Muscle layer of colon (tissue), 2 donors: ENCODE measurements around the gene S100A13.
A peak's percentile ranks its signal among the peaks of the same experiment; 100 is the strongest.
"Not testable (repeated sequence)": the region's sequence is repeated elsewhere in the genome, so short reads cannot be mapped to it uniquely, and the experiment has no call there.

Experiments used
- H3K27ac ChIP-seq: one replicate; pipeline ENCODE4 v1.7.0; 2013; ENCODE audit warnings: low read depth, mild to moderate bottlenecking, low read length, moderate library complexity
- H3K27me3 ChIP-seq, 2 donors: one replicate each; pipeline ENCODE4 v1.7.0; 2013; ENCODE audit warnings: low read length in 2 of 2, mild to moderate bottlenecking in 2 of 2; ENCODE audit not compliant: insufficient read depth in 2 of 2, control insufficient read depth in 1 of 2
- H3K36me3 ChIP-seq: one replicate; pipeline ENCODE4 v1.7.0; 2013; ENCODE audit warnings: mild to moderate bottlenecking, low read length; ENCODE audit not compliant: insufficient read depth
- H3K4me1 ChIP-seq: one replicate; pipeline ENCODE4 v1.7.0; 2013; ENCODE audit warnings: mild to moderate bottlenecking, low read length; ENCODE audit not compliant: insufficient read depth
- H3K4me3 ChIP-seq, 2 donors: one replicate each; pipeline ENCODE4 v1.7.0; 2013; ENCODE audit warnings: low read length in 2 of 2, low read depth in 1 of 2, mild to moderate bottlenecking in 1 of 2, moderate library complexity in 1 of 2
- H3K9ac ChIP-seq: one replicate; pipeline ENCODE4 v1.7.0; 2013; ENCODE audit warnings: low read length
- H3K9me3 ChIP-seq: one replicate; pipeline ENCODE4 v1.7.0; 2013; ENCODE audit warnings: mild to moderate bottlenecking, low read length
- donor health status: abdominal sarcoma.
- donor health status: Adenocarcinoma of cecum.

Gene S100A13

DNA sequence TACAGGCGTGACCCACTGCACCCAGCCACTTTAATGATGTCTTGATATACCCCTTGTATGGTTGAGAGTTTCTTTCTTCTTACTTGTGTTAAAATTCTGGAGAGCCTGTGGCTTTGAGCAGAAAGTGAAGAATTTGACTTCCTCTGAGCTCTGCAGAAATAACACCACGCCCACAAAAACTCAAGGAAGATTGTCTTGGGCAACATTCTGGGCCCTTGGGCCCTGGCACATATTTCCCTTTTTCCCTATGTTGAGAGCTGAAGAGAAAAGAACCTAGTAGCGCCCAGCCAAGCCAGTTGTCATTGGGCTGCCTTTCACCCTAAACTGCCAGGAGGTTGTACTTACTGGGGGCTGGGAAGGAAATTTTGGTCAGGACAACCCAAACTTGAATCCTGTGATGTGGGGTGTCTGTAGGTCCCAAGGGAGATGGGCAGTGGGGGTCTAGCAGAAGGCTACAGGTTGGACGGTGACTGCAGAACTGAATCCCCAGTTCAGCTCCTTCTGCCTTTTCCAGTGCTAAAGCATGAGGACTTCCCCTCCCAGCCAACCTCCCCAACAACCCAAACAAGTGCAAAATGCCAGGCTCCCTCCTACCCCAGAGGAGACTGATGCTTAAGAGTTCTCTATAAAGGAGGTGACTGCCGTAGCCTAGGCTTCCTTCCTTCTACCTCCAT is 19.5 kb upstream of the S100A13 start:
- no peaks in the 10 kb centered on the region for H3K27me3 ChIP-seq
- H3K36me3 ChIP-seq: peaks cover 42% of the 10 kb centered on the region
- H3K9ac ChIP-seq: no peak overlapping the region
- H3K27ac ChIP-seq: no peak overlapping the region
- H3K9me3 ChIP-seq: no peaks in the 10 kb centered on the region
- H3K4me1 ChIP-seq: peaks cover 13% of the 10 kb centered on the region
- no peak overlapping the region for H3K4me3 ChIP-seq

DNA sequence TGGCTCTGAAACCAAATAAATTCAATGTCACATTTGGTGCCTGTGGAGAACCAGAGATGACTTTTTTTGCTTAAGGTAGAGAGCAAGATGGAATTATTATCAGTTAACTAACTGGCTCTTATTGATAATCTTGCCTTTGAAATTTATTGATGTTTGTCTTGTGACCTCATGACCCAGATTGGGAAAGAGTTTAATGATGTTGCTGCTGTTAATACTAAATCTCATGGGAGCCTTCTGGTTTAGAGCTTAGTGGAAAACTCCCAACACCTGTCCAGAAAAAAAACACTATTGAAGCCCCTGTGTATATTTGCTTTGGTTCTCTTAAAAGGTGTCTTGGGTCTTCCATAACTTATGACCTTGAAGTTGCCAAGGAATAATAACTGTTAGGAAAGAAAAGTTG is 16.5 kb upstream of the S100A13 start:
- peaks cover 71% of the 10 kb centered on the region for H3K36me3 ChIP-seq
- H3K9me3 ChIP-seq: no peaks in the 10 kb centered on the region
- no peak overlapping the region for H3K27ac ChIP-seq
- H3K27me3 ChIP-seq: no peaks in the 10 kb centered on the region
- peaks cover 6% of the 10 kb centered on the region for H3K4me1 ChIP-seq
- H3K4me3 ChIP-seq: no peak overlapping the region
- H3K9ac ChIP-seq: no peak overlapping the region

DNA sequence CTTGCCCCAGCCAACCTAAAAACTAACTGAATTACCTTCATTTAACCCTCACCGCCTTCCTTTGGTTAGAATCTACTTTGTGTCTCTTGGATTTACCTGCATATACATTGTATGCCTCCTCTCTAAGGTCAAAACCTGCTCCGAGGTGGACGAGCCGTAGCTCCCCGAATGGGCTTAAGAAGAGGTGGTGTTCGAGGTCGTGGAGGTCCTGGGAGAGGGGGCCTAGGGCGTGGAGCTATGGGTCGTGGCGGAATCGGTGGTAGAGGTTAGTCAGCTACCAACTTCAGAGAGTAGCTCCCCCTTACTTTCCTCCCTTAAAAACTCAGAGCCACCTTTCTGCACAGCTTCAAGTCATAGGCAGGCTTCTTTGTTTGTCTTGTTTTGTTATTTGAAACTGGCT is 15.8 kb upstream of the S100A13 start:
- Histone ChIP-seq H3K9me3 (no peaks in the 10 kb centered on the region), H3K4me1 (peaks cover 6% of the 10 kb centered on the region), H3K27me3 (no peaks in the 10 kb centered on the region), H3K36me3 (peaks cover 78% of the 10 kb centered on the region), H3K27ac (no peak overlapping the region), H3K4me3 (no peak overlapping the region), H3K9ac (no peak overlapping the region)

DNA sequence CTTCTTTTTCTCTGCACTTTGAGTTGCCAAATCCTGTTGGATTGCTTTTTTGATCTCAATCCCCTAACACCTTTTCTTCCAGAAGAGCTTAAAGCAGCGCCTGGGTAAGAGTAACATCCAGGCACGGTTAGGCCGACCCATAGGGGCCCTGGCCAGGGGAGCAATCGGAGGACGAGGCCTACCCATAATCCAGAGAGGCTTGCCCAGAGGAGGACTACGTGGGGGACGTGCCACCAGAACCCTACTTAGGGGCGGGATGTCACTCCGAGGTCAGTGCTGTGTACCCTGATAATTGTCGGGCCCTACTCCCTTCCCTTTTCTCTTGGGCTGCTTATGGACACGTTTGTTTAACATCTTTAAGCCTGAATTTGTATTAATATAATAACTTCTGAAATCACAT is 14.9 kb upstream of the S100A13 start:
- no peak overlapping the region for H3K4me3 ChIP-seq
- peaks cover 11% of the 10 kb centered on the region for H3K4me1 ChIP-seq
- no peaks in the 10 kb centered on the region for H3K27me3 ChIP-seq
- no peaks in the 10 kb centered on the region for H3K9me3 ChIP-seq
- no peak overlapping the region for H3K27ac ChIP-seq
- peaks cover 87% of the 10 kb centered on the region for H3K36me3 ChIP-seq
- no peak overlapping the region for H3K9ac ChIP-seq

DNA sequence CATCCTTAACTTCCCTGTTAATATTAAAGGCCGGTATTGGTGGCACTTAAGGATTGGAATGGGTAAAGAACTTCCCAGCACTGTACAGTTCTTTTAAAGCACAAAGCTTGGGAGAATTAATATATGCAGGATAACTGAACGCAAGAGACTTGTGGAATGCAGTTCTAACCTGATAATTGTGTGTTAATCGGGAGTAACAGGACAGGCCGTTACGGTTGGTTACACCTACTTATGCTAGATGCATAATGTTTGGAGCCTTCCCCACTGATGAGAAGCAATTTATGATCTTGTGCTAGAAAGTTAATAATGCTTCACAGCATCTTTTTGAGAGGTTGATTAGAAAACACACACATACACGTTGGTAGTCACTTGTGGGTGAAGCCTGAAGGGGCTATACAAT is 13.6 kb upstream of the S100A13 start:
- Histone ChIP-seq H3K27ac (no peak overlapping the region), H3K9ac (no peak overlapping the region), H3K27me3 (no peaks in the 10 kb centered on the region), H3K9me3 (no peaks in the 10 kb centered on the region), H3K4me3 (no peak overlapping the region), H3K36me3 (peaks cover 94% of the 10 kb centered on the region), H3K4me1 (peaks cover 24% of the 10 kb centered on the region)

DNA sequence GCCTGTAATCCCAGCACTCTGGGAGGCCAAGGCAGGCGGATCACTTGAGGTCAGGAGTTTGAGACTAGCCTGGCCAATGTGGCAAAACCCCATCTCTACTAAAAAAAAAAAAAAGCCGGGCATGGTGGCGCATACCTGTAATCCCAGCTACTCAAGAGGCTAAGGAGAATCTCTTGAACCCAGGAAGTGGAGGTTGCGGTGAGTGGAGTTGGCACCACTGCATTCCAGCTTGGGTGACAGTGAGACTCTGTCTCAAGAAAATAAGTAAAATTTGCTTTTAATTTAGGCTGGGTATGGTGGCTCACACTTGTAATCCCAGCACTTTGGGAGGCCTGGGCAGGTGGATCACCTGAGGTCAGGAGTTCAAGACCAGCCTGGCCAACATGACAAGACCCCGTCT is 12.9 kb upstream of the S100A13 start:
- not testable (repeated sequence) for H3K4me3 ChIP-seq, H3K9me3 ChIP-seq, H3K27ac ChIP-seq, H3K9ac ChIP-seq, H3K27me3 ChIP-seq
- peaks cover 31% of the 10 kb centered on the region for H3K4me1 ChIP-seq
- H3K36me3 ChIP-seq: peaks cover 88% of the 10 kb centered on the region

DNA sequence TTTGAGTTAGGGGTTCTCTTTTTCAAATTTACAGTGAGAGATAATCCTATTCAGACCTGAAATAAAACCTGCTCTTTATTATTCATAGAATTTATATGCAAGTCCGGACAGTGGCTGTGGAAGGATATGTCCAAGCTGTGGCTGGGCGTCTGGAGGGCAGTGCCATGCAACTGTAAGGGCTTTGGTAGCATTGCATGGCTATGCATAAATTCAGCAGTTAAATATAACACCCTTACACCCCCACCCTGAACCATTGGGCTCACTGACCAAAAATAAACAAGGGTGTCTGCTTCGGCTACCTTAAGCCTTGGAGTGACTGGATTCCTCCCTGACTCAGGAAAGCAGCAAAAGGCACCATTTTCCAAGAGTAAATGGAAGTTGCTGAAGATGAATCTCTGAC is 12.0 kb upstream of the S100A13 start:
- no peaks in the 10 kb centered on the region for H3K9me3 ChIP-seq
- H3K9ac ChIP-seq: no peak overlapping the region
- H3K27ac ChIP-seq: no peak overlapping the region
- H3K4me1 ChIP-seq: peaks cover 31% of the 10 kb centered on the region
- H3K36me3 ChIP-seq: peaks cover 80% of the 10 kb centered on the region
- H3K4me3 ChIP-seq: no peak overlapping the region
- no peaks in the 10 kb centered on the region for H3K27me3 ChIP-seq

DNA sequence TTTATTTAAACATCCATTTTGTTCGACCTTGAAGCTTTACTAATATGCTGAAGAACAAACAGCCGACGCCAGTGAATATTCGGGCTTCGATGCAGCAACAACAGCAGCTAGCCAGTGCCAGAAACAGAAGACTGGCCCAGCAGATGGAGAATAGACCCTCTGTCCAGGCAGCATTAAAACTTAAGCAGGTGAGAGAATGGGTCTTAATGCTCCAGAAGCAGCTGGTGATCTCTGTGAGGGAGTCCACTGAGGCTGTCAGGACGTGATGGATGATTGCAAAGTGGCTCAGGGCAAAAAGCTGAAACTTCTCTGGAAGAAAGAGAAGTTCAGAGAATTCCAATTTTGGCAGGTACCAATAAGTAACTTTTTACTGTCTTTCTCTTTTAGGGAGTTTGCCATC is 11.0 kb upstream of the S100A13 start:
- Histone ChIP-seq H3K9ac (no peak overlapping the region), H3K36me3 (peaks cover 70% of the 10 kb centered on the region), H3K4me1 (peaks cover 28% of the 10 kb centered on the region), H3K4me3 (no peak overlapping the region), H3K27me3 (no peaks in the 10 kb centered on the region), H3K9me3 (no peaks in the 10 kb centered on the region), H3K27ac (no peak overlapping the region)

DNA sequence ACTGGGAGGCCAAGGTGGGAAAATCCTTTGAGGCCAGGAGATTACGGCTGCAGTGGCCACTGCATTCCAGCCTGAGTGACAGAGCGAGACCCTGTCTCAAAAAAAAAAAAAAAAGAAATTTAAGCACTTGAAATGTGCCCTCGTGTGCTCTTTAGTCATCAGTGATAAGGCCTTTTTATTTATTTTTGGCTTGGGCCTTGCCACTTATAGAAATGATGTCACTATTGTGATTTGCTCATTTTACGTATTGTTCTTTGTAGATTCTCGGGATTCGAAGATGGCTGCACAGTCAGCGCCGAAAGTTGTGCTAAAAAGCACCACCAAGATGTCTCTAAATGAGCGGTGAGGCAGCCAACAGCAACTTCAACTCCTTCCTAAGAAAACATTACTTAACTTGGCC is 9.0 kb upstream of the S100A13 start:
- H3K27ac ChIP-seq: no peak overlapping the region
- H3K4me3 ChIP-seq: no peak overlapping the region
- no peak overlapping the region for H3K9ac ChIP-seq
- no peaks in the 10 kb centered on the region for H3K9me3 ChIP-seq
- peaks cover 51% of the 10 kb centered on the region for H3K36me3 ChIP-seq
- no peaks in the 10 kb centered on the region for H3K27me3 ChIP-seq
- H3K4me1 ChIP-seq: peaks cover 33% of the 10 kb centered on the region

DNA sequence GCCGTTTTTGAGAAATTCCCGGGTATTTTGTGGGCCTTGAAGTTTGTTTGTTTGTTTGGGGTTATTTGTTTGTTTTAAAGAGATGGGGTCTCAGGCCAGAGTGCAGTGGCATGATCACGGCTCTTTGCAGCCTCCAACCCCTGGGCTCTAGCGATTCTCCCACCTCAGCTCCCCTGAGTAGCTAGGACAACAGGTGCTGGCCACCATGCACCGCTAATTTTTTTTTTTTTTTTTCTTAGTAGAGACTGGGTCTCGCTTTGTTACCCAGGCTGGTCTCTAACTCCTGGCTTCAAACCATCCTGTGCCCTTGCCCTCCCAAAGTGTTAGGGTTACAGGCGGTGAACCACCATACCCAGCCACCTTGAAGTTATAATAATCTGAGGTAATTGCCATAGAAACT is 8.6 kb upstream of the S100A13 start:
- no peak overlapping the region for H3K27ac ChIP-seq
- H3K27me3 ChIP-seq: no peaks in the 10 kb centered on the region
- peaks cover 46% of the 10 kb centered on the region for H3K36me3 ChIP-seq
- peaks cover 33% of the 10 kb centered on the region for H3K4me1 ChIP-seq
- H3K4me3 ChIP-seq: peak overlapping the region in 1 of 2 donors; percentile 18
- no peaks in the 10 kb centered on the region for H3K9me3 ChIP-seq
- no peak overlapping the region for H3K9ac ChIP-seq

DNA sequence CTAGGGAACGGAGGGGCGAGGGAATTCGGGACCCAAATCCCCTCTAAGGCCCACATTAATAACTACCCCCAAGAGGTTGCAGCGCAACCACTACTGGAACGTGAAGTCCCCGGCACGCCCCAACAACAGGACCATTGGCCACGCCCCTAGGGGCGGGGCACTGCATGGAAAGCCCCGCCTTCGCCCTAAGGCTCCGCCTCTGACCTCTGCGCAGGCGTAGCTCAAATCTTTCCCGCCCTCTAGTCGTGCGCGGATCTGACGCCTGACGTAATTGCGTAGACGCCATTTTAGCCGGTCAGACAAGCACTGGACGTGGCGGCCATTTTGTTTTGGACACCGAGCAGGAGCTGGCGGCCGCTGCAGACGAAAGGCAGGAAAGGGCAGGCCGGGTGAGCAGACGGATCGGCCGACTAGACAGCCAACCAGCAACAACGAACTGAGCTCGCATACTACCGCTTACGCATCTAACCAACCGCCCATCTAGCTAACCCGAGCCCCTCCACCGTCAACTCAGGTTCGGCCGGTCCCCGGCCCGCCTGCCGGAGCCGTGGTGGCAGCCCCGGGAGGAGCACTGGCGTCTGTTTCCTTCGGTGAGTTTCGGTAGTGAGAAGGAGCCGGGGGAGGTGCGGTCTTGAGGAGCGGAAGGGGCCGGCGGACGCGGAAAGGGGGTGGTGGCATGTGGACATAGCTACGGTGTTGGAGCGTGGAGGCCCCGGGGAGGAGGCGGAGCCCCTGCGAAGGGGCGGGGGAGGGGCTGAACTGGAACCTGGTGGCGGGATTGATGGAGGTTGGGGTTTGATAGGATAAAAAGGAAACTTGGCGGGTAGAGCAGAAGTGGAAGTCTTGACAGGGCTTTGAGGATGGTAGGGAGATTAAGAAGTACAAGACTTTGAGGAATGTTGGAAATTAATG is 6.7 kb upstream of the S100A13 start, which contains the start of gene CHTOP:
Gene CHTOP (plus strand): TSS at position 313 of the 912 bp plus-strand sequence. CDS start 2,523 bp downstream, outside the sequence.
- Histone ChIP-seq H3K4me3 (peak within 1 kb of the TSS; percentile 97 to 98), H3K36me3 (peaks cover 29% of the 10 kb centered on the region), H3K4me1 (peaks cover 33% of the 10 kb centered on the region), H3K9me3 (no peaks in the 10 kb centered on the region), H3K27me3 (no peaks in the 10 kb centered on the region), H3K27ac (peak within 1 kb of the TSS; percentile 100), H3K9ac (peak within 1 kb of the TSS; percentile 85)
